SK-MEL-5 (cell line): ENCODE measurements around the gene CHGA. TPM values are rescaled to one million over a fixed set of nuclear protein-coding genes. Genes with fewer than 3 reads are reported as not detected.

Experiments
- DNase-seq: peaks from one replicate; pipeline ENCODE4 v3.0.0-alpha.2; 2016; ENCODE audit warnings: low read depth, low spot score
- in situ Hi-C: cut with HindIII; loops from 2 replicates; pipeline ENCODE4 v1.10.0; 2016; ENCODE audit warnings: low sequenced_read_pairs, high pct_unique_total_duplicates, low pct_unique_long_range_greater_than_20kb
- total RNA-seq: library from RNA; depleted of rRNA; stranded (reverse); fragments of >200 nt; shearing (Covaris generic); gene quantifications from 2 replicates; pipeline ENCODE4 v1.2.3, GENCODE V29; 2014

The CHGA gene
- total RNA-seq, 1 experiment from 2014 or later, result 6.7 TPM

DNA sequence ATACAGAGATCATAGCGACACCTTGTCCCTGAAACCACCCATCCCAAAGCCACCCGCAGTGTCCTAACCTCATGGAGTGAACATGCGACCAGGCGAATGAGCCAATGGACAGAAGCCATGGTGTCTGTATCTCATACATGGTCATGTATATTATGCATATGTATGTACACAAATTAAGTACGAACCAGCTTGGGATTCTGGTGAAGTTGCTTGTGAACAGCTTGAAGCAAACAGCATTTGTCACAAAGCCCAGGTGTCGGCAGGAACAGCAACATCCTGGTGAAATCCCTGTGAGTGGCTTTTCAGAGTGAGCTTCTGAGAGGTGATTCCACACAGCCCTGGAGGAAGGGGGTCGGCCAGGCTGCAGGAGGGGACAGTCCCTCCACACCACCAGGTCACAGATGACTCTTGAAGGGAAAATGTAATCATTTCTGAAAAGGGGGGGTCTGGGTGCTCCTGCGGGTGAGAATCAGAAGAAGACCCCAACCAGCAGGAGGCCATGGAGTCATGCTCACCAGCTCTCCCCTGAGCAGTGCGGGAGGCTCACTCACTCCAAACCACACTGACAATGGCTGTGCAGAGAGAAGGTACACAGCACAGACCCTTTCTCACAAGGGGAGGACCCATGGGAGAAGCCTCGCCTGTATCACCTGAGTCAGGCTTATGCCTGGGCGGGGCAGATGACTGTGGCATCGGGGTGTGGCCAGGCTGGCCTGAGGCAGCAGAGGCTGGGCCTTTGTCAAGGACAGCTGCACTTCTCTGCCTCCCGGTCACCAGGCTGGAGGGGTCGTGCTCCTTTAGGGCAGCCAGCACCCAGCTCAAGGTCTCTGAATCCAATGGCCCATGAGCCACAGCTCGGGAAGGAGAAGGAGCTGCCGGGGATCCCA lies 14.3 kb downstream of the CHGA start:
- in situ Hi-C loops, result no loop called here
- no peak for DNase-seq

- in situ Hi-C loops, result no loop called here
Measured at GRCh38 chr14:92938235-92938875, 15.4 kb downstream of the CHGA start.

GRCh38 chr14:92938890-92939671 lies 16.1 kb downstream of the CHGA start:
- no peak for DNase-seq
- in situ Hi-C loops, result no loop called here

More at GRCh38 chr14:92938235-92938875, 15.4 kb downstream of the CHGA start:
- peak; percentile 43 for DNase-seq

DNA sequence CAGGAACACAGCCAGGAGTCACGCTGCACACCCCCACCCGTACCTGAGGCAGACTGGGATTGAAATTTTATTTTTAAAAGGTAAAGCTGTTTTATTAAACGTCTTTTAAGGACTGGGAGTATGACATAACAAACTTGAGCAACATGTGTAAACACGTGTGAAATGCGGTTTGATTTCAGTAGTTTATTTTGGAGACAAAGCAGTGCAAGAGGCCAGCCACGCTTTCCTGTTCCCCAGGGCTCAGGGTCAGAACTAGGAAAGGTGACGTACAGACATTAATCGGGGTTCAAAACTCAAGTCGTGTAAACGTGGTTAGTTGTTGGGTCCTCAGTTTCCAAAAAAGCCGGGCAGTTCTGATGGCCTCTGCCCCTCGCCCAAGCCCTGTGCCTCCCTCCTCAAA lies 16.7 kb downstream of the CHGA start:
- in situ Hi-C loops, result no loop called here
- no peak for DNase-seq

- in situ Hi-C loops, result no loop called here
- DNase-seq, result no peak
Measured at GRCh38 chr14:92940543-92940942, 17.6 kb downstream of the CHGA start.

DNA sequence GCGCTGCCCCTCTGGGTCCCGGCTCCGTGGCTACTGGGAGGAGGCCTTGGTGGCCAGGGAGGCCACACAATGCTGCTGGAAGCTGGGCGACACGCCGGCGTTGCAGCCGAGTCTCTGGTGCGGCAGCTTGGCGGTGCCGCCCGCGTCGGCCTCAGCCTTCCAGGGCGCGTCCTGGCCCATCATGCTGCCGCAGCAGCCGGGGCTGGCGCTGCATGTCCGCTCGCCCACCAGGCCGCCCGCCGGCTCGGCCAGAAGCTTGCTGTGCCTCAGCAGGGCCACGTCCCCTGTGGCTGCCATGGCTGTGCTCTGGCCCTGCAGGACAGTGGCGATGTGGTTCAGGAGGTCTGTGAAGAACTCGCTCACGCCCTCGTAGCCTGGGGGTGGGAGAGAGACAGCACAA lies 18.6 kb downstream of the CHGA start:
- in situ Hi-C loops, result no loop called here

DNA sequence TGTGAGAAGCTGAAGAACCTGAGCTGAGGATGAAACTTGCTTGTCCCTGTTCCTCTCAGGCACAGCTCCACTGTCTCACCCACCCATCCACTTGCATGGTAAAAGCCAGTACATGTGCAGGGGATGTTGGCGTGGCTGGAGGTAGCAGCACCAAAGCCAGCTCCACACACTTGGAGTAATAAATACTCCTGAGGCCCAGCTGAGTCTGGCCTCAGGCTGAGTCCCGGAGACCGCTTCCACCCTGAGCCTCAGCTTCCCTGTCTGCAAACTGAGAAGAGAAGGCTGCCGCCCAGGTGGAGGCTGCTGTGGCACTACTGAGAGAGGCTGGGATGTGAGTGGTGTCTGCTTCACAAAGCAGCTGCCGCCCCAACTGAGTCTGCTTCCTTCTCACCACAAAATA lies 19.2 kb downstream of the CHGA start:
- DNase-seq, result no peak
- in situ Hi-C loops, result no loop called here

More for the DNA sequence above, 18.6 kb downstream of the CHGA start:
- no peak for DNase-seq

- no peak for DNase-seq
- in situ Hi-C loops, result no loop called here
Measured at GRCh38 chr14:92942576-92942975, 19.6 kb downstream of the CHGA start.

DNA sequence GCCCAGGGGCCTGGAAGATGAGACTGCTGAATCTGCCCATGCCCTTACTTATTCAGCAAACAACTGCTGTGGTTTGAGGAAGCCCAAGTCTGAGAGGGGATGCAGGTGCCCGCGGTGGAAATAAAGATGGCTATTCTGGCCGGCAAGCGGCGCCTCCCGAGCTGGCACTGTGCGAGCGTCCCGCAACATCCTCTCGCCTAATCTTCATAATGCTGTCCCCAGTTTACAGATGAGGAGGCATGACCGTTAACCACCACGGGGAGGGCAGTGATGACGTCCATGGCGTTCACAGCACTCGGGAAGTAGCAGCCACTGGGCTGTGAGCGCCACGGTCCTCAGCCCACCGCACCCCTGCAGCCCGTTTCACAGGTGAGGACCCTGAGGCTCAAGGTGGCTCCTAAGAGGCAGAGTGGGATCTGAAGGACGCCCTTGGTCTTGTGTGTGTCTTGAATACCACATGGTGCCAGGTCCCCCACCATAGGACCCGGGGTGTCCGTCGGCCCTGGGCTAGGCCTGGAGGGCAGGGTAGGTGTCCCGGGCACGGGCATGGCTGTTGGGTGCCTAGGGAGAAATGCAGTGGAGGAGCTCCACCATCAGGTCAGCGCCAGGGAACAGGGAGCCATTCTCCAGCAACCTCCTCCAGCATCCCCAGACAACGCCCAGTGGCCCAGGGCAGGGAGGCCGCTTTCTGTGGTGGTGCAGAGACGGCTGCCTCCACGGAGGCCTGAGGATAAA lies 20.2 kb downstream of the CHGA start:
- DNase-seq, result no peak
- in situ Hi-C loops, result no loop called here

DNA sequence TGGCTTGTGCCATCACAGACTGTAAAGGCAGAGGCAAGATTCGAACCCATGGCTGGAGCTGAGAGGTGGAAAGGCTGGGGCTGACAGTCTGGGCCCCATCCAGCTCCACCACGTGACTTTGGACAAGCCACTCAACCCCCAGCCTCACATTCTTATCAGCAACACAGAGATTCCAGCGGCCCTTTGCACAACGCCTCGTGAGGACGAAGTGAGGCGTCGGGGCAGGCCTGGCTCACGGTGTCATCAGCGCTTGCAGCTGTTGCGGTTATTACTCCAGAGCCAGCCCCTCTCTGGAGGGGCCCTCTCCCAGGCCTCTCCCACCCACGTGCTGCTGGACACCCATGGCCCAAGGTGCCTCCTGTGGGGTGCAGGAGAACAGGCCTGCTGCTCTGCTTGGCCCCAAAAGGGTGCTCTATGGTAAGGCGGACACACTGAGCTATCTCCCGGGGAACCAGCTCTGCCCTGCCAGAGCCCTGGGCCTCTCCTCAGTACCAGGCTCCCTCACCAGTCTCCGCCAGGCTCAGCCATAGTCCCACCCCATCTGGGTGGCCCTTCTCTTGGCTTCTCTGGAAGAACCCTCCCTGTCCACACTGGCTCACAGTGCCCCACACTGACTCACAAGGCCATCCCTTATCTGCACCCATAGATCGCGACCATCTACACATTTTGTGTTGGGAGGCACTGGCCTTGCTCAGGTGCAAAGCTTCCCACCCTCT lies 21.1 kb downstream of the CHGA start:
- in situ Hi-C loops, result no loop called here
- DNase-seq, result no peak

GRCh38 chr14:92944976-92945375 lies 22.0 kb downstream of the CHGA start:
- in situ Hi-C loops, result no loop called here
- DNase-seq, result no peak

DNA sequence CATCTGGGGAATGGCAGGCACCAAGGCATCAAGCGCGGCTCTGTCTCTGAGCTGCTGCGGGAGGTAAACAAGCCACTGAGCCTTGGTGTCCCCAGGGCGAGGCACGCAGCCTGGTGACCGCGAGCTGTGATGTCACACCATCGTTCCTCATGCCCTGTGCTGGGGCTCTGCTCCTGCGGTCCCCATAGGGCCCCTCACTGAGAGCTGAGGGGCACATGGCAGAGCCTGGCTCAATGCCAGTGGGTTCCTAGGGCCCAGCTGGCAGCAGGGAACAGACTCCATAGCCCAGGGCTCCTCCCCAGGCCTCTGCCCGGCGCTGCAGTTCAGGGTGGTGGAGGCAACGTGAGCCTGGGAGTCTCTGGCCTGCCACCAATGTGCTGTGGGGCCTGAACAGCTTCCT lies 22.6 kb downstream of the CHGA start:
- no peak for DNase-seq
- in situ Hi-C loops, result no loop called here

DNA sequence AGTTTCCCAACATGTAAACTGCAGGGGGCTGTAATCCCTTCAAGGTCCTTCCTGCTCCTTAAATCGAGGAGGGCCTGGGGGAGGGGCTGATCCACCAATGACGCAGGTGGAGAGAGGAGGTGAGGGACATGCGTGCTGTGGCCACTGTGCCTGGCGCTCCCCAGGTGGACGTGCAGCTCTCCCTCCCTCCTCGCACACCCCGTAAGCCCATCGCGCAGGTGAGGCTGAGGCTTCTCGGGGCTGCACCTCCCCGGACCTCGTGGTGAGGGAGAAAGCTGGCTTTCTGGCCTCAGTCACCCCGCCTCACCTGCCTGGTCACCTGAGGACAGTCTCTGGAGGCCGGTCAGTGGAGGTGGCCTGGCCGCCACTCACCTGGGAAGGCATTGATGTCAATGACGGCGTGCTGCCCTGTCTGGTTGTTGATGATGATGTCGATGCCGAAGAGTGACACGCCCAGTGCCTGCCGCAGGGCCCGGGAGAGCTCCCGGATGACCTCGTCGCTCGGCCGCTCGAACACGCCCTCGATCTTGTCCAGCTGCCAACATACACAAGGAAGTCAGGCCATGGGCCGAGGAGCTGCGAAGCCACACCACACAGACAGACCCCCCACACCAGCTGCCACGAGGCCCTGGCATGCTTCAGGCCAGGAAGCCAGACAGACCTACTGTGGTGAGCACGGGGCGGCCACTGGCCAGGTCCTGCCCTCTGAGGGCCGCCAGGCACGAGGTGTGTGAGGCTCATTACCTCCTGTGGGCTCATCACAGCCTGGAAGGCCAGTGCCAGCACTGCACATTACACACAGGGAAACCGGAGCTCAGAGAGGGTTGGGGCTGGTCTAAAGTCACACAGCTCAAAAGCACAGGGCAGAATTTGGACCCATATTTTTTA lies 23.3 kb downstream of the CHGA start:
- no peak for DNase-seq
- in situ Hi-C loops, result no loop called here

GRCh38 chr14:92946847-92947545 lies 24.0 kb downstream of the CHGA start:
- in situ Hi-C loops, result no loop called here
- DNase-seq, result no peak

DNA sequence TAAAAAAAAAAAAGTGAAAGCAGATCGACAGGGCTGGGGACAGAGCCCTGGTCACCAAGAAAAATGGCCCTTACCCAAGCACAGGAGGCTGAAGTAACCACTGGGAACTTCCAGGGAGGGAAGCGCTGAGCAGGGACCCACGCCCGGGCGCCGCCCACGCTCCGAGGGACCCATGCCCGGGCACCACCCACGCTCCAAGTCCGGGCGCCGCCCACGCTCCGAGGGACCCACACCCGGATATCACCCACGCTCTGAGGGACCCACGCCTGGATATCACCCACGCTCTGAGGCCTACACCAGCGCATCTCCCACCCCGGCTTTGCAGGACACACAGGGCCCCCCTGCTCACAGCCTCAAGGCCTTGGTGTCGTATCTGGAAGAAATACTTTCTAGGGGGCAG lies 25.7 kb downstream of the CHGA start:
- in situ Hi-C loops, result no loop called here

More for the DNA sequence above, 25.7 kb downstream of the CHGA start:
- no peak for DNase-seq
